Smooth muscle cell (in vitro differentiated cells): ENCODE results near the gene RNF149. TPM values are rescaled to one million over a fixed set of nuclear protein-coding genes. Genes with fewer than 3 reads are reported as not detected.

ENCODE experiments used
- microRNA-seq: library from miRNA; unstranded; fragments of <30 nt; microRNA quantifications from one replicate; pipeline ENCODE4, GENCODE V29; 2016; ENCODE audit warnings: borderline number of aligned reads
- polyA plus RNA-seq: library from polyadenylated mRNA; unstranded; fragments of >200 nt; fragmentation: Nextera tagmentation; extraction: Ambion mirVana; gene quantifications from 2 replicates; pipeline ENCODE4 v1.2.1, GENCODE V29; 2016
- small RNA-seq: library from RNA; depleted of rRNA; stranded (forward); fragments of <200 nt; gene quantifications from one replicate; pipeline ENCODE3, GENCODE V24; 2014
- total RNA-seq: library from RNA; depleted of rRNA; stranded (reverse); fragments of >200 nt; gene quantifications from 2 replicates; pipeline ENCODE4 v1.2.3, GENCODE V29; 2014

The RNF149 gene
- total and polyA plus RNA-seq, 2 experiments from 2014 or later = 42.6 to 59.2 TPM

Small RNA genes within 50 kb of the gene (microRNA-seq; reads per million reads assigned to microRNA genes)
- not detected for gene MIR5696

Small RNA genes within 50 kb of the gene (small RNA-seq; reads per million reads assigned to genes)
- gene MIR5696 (0.08 reads per million), gene SNORD89 (334 reads per million, percentile 99 among the genes with 10 or more reads in this experiment)

Other genes starting within 250 kb of the RNF149 start
- gene TBC1D8, start 157.3 kb downstream of the RNF149 start, total RNA-seq = 4.4 and 15.1 TPM in 2 replicates
- 0.89 and 2.1 TPM in 2 replicates for gene TBC1D8, start 157.3 kb downstream of the RNF149 start, polyA plus RNA-seq
- 53.8 and 65.2 TPM in 2 replicates for gene CNOT11, start 55.8 kb downstream of the RNF149 start, total RNA-seq
- gene CNOT11, start 55.8 kb downstream of the RNF149 start, polyA plus RNA-seq = 50.0 and 54.6 TPM in 2 replicates
- gene CREG2, start 78.8 kb upstream of the RNF149 start, total RNA-seq = 0.54 and 1.2 TPM in 2 replicates
- gene CREG2, start 78.8 kb upstream of the RNF149 start, polyA plus RNA-seq = 0.62 and 4.0 TPM in 2 replicates
- 0.67 and 2.3 TPM in 2 replicates for gene RFX8, start 166.4 kb upstream of the RNF149 start, total RNA-seq
- 3.0 and 3.6 TPM in 2 replicates for gene RFX8, start 166.4 kb upstream of the RNF149 start, polyA plus RNA-seq